Parathyroid adenoma (tissue), 2 donors: Measurements from ENCODE around the gene ADGRD1.

Experiments used
- H2AFZ ChIP-seq: fragments of 300-600 bp; sonication (generic); one replicate; pipeline ENCODE4 v1.7.0; 2017; ENCODE audit warnings: antibody characterized with exemption, mild to moderate bottlenecking
- H3K27ac ChIP-seq: fragments of 300-600 bp; sonication (generic); one replicate; pipeline ENCODE4 v1.7.0; 2017
- H3K27me3 ChIP-seq: fragments of 300-600 bp; sonication (generic); one replicate; pipeline ENCODE4 v1.7.0; 2017; ENCODE audit warnings: low read length; ENCODE audit not compliant: control insufficient read depth, insufficient read depth
- H3K36me3 ChIP-seq: fragments of 300-600 bp; sonication (generic); one replicate; pipeline ENCODE4 v1.7.0; 2017; ENCODE audit warnings: low read length; ENCODE audit not compliant: control insufficient read depth, insufficient read depth
- H3K4me1 ChIP-seq: fragments of 300-600 bp; sonication (generic); one replicate; pipeline ENCODE4 v1.7.0; 2017; ENCODE audit warnings: control low read depth
- H3K4me2 ChIP-seq: fragments of 300-600 bp; sonication (generic); one replicate; pipeline ENCODE4 v1.7.0; 2017; ENCODE audit warnings: low read length
- H3K4me3 ChIP-seq: fragments of 300-600 bp; sonication (generic); one replicate; pipeline ENCODE4 v1.7.0; 2017; ENCODE audit warnings: low read depth, low read length
- H3K79me2 ChIP-seq: fragments of 300-600 bp; sonication (generic); one replicate; pipeline ENCODE4 v1.7.0; 2017; ENCODE audit warnings: control low read depth
- H3K9ac ChIP-seq: fragments of 300-600 bp; sonication (generic); one replicate; pipeline ENCODE4 v1.7.0; 2017; ENCODE audit warnings: mild to moderate bottlenecking
- H3K9me3 ChIP-seq: fragments of 300-600 bp; sonication (generic); one replicate; pipeline ENCODE4 v1.7.0; 2017; ENCODE audit warnings: low read length; ENCODE audit not compliant: control insufficient read depth
- TF ChIP-seq, protein P1 (sequence below): fragments of 300-600 bp; sonication (generic); IDR thresholded peaks from one replicate; pipeline ENCODE4 v1.7.0; 2017; ENCODE audit warnings: antibody characterized with exemption, mild to moderate bottlenecking
- donor health status: primary hyperparathyroidism.

ADGRD1 gene

DNA sequence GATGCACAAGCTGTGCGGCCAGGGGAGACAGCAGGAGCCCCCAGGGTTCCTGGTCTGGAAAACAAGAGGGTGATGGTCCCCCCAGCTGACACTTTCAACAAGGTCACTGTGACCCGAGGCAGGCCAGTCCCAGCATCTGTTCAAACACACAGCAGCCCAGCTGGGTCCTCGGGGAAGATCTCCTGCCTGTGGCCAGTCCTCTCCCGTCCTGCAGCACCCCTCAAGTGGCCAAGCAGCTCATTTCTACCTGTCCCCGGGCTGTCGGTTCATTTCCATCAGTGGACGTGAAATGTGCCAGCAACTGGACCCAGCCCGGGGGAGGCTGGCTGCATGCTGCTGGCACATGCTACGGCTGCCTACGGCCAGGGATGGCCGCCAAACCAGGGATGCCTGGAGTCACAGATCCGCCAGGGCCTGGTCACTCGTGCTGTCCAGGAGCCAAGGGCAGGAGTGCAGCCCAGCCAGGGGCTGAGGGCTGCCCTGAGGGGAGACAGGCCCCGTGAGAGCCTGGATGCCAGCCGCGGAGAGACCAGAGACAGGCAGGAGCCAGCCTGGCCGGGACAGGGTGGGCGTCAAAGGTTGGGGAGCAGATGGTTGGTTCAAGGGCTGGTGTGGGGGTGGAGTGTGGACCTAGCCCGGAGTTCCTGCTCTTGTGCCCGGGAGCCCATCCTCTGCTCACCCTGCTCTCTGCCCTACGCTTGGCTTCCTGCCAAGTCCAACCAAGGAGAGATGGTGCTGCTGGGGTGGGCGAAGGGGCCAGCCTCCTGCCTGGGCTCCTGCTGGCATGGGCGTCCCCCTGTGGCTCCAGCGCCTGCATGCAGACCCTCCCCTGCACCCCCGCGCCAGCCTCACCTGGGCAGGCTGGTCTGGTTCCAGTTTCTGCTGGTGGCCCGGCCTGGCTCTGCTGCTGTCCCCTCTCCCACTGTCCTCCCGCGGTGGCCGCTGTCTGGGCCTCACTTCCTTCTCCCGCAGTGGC, 143.8 kb downstream of the ADGRD1 start:
- Histone ChIP-seq H3K27ac (no peak overlapping the region), H3K36me3 (no peaks in the 10 kb centered on the region), H3K9ac (no peak overlapping the region)

DNA sequence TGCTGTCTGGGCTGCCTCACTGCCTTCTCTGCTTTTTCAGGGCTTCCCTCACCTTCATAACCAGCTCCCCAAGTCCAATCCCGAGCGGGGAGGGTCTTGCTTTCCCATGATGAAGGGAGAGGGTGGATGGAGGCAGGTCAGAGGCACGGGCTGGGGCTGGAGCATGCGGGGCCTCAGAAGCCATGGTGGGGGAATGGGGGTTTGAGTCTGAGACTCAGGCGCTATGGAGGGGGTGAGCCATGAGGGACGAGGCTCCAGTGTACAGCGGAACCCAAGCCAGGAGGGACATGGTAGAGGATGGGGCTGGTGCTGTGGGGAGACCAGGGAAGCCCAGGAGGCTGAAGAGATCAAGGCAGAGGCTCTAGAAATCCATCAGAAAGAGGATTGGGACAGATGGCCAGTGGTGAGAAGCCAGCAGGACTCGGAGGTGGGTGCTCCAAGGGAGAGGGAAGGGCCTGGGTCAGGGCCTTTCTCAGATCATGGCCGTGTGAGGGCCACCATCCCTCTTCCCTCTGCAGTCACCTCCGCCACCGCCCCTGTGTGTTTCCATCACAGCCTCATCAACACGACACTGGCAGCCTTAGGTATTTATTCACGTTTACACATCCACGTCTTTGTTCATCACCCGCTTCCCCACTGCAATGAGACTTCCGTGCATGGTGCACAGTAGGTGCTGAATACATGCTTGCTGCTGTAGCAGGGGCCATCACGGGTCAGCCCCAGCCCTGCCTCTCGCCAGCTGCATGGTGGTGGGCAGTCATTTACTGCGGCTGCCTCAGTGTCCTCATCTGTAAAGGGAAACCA, 144.7 kb downstream of the ADGRD1 start:
- no peaks in the 10 kb centered on the region for H3K79me2 ChIP-seq
- H3K36me3 ChIP-seq, result no peaks in the 10 kb centered on the region
- H3K4me2 ChIP-seq, result no peak overlapping the region
- H3K9ac ChIP-seq, result no peak overlapping the region
- H2AFZ ChIP-seq, result no peak overlapping the region
- TF ChIP-seq, protein P1, sequence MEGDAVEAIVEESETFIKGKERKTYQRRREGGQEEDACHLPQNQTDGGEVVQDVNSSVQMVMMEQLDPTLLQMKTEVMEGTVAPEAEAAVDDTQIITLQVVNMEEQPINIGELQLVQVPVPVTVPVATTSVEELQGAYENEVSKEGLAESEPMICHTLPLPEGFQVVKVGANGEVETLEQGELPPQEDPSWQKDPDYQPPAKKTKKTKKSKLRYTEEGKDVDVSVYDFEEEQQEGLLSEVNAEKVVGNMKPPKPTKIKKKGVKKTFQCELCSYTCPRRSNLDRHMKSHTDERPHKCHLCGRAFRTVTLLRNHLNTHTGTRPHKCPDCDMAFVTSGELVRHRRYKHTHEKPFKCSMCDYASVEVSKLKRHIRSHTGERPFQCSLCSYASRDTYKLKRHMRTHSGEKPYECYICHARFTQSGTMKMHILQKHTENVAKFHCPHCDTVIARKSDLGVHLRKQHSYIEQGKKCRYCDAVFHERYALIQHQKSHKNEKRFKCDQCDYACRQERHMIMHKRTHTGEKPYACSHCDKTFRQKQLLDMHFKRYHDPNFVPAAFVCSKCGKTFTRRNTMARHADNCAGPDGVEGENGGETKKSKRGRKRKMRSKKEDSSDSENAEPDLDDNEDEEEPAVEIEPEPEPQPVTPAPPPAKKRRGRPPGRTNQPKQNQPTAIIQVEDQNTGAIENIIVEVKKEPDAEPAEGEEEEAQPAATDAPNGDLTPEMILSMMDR, result no peak
- H3K27me3 ChIP-seq, result no peaks in the 10 kb centered on the region
- H3K4me3 ChIP-seq, result no peak overlapping the region
- no peaks in the 10 kb centered on the region for H3K4me1 ChIP-seq
- H3K9me3 ChIP-seq, result no peaks in the 10 kb centered on the region
- no peak overlapping the region for H3K27ac ChIP-seq

More for the DNA sequence above, 143.8 kb downstream of the ADGRD1 start:
- Histone ChIP-seq H2AFZ (no peak overlapping the region), H3K9me3 (no peaks in the 10 kb centered on the region), H3K79me2 (no peaks in the 10 kb centered on the region), H3K4me1 (no peaks in the 10 kb centered on the region), H3K27me3 (no peaks in the 10 kb centered on the region), H3K4me3 (no peak overlapping the region), H3K4me2 (no peak overlapping the region)
- TF ChIP-seq, protein P1, result no peak

DNA sequence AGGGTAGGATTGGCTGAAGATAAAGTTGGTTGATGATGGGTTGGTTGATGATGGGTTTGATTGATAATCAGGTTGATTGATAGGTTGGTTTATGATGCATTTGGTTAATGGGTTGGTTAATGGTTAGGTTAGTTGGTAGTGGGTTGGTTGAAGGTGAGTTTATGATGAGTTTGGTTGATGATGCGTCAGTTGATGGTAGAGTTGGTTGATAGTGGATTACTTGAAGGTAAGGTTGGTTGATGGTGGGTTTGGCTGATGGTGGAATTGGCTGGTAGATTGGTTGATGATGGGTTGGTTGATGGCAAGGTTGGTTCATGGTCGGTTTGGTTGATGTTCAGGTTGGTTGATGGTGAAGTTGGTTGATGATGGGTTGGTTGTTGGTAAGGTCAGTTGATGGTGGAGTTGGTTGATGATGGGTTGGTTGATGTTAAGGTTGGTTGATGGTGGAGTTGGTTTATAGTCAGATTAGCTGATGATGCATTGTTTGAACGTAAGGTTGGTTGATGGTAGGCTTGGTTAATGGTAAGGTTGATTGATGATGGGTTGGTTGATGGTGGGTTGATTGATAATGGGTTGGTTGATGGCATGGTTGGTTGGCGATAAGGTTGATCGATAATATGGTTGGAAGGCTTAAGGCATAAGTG, 146.4 kb downstream of the ADGRD1 start:
- Histone ChIP-seq H3K4me1 (no peaks in the 10 kb centered on the region), H3K27ac (no peak overlapping the region), H3K36me3 (no peaks in the 10 kb centered on the region), H3K4me3 (no peak overlapping the region), H3K9me3 (no peaks in the 10 kb centered on the region), H3K27me3 (no peaks in the 10 kb centered on the region), H3K9ac (no peak overlapping the region), H2AFZ (no peak overlapping the region), H3K4me2 (no peak overlapping the region), H3K79me2 (no peaks in the 10 kb centered on the region)
- TF ChIP-seq, protein P1, result no peak

DNA sequence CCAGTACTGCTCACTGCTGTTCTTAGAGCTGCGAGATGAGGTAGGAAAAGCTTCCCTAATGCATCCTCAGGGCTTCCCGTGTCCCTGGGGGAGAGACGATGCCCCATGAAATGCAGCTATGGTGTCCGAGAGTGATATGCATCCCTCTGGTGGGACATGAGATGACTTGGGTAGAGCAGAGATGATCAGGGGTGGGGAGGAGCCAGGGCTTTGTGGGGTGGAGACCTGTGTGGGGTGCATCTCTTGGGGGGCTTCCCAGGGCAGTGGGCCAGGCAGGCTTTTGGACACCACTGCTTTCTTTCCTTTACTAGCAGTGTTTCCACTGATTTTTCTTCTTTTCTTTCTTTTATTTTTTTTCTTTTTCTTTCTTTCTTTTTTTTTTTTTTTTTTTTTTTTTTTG, 147.3 kb downstream of the ADGRD1 start:
- no peaks in the 10 kb centered on the region for H3K4me1 ChIP-seq
- no peaks in the 10 kb centered on the region for H3K79me2 ChIP-seq
- no peak overlapping the region for H3K4me3 ChIP-seq
- no peak overlapping the region for H3K27ac ChIP-seq
- H3K9me3 ChIP-seq, result no peaks in the 10 kb centered on the region
- H3K36me3 ChIP-seq, result no peaks in the 10 kb centered on the region
- no peak overlapping the region for H2AFZ ChIP-seq
- H3K27me3 ChIP-seq, result no peaks in the 10 kb centered on the region
- no peak overlapping the region for H3K9ac ChIP-seq
- H3K4me2 ChIP-seq, result no peak overlapping the region
- TF ChIP-seq, protein P1, result no peak
